G401 (cell line): ENCODE data around the gene SEMA6A. TPM values are rescaled to one million over a fixed set of nuclear protein-coding genes. Genes with fewer than 3 reads are reported as not detected.

Experiments used
- DNase-seq: peaks from one replicate; pipeline ENCODE4 v3.0.0-alpha.2; 2015; ENCODE audit warnings: low spot score
- in situ Hi-C: cut with HindIII; loops from 2 replicates; pipeline ENCODE4 v1.10.0; 2016; ENCODE audit warnings: low sequenced_read_pairs, mixed read lengths
- total RNA-seq: library from RNA; depleted of rRNA; stranded (reverse); fragments of >200 nt; shearing (Covaris generic); gene quantifications from 2 replicates; pipeline ENCODE4 v1.2.3, GENCODE V29; 2014

Gene SEMA6A
- total RNA-seq, 1 experiment from 2014 or later, result not detected

DNA sequence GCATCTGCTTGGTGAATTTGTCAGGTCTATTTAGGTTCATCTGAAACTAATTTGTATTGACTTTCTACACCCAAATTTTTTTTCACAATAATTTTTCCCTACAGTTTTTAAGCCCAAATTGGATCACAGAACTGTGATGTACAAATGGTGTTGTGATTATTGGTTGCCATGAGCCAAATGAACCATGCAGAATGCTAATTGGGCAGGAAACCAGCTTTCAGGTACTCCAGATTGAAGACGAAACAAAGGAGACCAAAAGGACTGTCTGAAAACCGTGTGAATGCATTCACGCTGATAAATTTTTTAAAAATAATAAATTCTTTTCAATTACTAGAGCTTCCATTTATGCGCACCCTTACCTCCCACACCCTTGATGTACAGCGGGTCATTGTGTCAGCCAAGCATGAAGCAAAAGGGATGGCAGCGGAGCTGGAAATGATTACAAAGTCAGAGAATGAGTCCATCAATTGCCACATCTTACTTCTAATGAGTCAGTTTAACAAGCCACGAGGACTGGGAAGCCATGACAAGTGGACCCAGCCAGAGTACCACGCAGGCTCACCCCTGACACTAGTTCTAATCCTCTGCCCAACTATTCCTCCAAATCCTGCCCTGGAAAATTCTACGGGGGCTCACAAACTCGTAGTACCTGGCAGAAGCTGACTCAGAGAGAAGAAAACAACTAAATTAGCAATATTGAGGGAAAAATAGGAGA lies 66.5 kb downstream of the SEMA6A start:
- in situ Hi-C loops, result no loop called here
- peak; percentile 70 for DNase-seq

DNA sequence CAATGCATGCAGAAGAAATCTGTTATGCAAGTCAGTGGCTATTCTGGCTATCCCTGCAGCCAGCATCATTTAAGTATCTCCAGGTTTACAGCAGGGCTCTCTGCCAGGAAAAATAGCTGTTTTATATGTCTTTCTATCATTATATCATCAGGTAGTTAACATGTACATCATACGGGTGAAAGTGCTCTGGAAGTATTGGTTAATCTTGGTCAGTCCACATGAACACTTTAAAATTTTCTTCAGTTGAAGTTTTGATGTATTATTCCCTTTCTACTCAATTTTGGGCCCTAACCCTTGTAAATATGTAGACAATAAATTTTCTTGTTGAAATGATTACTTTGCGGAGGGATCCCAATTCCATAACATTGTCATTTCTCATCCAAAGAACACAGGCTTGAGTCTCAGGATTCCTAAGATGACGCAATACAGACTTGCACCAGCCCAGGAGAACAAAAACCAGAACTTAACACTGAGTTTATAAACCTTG lies 67.5 kb downstream of the SEMA6A start:
- in situ Hi-C loops, result no loop called here
- DNase-seq, result peak; percentile 49

DNA sequence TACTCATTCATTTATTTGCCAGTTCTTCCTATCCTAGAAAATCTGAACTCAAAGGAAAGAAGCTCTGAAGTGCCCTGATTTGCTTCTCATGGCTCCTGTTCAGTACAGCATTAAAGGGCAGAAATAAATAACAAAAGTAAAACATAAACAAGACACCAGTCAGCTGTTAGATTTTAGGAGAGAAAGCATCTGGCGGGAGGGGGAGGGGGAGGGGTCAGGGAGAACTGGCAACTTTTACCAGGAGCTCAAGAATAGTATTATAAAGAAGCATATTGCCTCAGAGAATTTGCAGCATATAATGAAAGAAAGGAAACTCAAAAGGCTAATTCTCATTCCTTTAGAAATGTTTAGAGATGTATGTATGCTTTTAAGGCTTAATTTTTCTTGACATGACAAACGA lies 68.1 kb downstream of the SEMA6A start:
- in situ Hi-C loops, result no loop called here
- DNase-seq, result no peak

DNA sequence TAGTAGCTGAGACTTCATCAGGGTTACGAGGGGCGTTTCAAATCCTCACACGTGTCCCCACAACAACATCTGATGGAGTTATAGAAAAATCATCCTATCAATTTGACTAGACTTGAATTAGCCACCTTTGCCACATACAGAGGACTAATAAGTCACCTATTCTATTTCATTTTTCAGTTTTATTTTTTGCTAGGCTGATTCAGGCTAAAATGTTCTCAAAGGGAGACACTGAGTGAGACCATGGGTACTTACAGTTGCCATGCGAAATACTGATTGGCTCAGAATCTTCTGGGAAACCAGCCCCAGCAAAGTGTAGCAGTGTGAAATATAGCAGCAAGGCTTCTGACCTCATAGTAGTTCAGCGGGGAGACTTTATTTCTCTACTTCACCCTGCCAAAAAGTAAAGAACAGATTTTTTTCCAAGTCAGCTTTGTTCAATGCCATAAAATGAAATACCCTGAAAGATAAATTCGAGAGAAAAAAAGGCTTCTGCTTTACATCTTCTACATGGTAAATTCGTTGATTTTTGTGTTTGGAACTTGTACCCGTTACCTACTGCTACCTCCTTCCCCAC lies 69.9 kb downstream of the SEMA6A start:
- in situ Hi-C loops, result no loop called here
- DNase-seq, result no peak

DNA sequence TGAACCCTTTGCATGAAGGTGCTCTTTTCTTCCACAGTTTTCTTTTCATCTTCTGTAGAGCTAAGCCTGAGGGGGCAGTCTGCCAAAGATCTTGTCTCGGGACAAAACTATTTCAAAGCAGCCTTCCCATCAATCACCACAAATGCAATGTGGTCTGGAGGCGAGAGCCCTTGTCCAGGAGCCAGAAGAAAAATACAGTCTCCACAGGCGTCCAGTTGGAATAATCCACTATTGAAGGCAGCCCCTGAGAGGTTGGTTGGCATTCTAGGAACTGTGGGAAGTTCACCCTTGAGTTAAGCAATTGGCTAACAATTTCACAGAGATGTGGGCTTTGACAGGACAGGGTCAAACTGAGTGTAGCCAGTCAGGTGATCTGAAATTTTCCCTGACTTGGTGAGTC lies 72.0 kb downstream of the SEMA6A start:
- no peak for DNase-seq
- in situ Hi-C loops, result no loop called here

DNA sequence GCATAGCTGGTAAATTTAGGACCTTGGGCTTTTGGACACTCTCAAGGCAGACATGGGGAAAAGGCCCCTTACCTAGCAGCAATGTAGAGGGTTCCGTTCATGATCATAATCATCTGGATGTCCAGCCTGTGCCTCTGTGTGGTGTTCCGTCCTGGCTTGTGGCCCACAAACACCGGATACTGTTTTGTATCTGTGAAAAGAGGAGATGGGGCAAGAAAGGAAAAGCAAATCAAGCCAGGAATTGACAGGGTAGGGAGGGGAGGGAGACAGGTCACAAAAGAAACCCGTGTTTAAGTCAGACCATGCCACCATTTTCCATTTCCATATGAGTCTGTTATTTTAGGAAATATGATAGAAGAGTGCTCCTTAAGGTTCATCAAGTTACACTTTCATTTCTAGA lies 72.5 kb downstream of the SEMA6A start:
- no peak for DNase-seq
- in situ Hi-C loops, result no loop called here

DNA sequence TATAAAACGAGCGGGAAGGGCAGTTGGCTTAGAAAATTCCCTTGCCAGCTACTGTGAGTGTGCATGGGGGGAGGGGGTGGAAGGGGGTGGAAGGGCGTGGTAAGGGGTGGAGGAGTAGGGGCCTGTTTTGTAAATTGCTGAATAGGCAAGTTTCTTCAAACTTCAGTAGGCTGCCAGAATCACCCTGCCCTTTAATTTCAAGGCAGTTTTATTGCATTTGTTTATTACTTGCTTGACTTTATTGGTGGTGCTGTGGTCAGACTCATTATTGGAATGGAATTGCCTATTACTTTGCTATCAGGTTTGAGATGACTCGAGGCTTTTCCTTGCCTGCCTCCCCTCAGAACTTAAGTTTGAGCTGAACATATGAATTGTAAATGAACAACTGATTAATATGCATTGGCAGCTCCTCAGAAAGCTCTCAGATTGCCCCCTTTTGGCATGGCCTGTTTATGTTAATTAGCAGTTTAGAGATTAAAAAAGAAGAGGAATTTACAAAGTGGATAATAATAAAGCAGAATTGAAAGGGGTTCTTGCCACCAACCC lies 76.0 kb downstream of the SEMA6A start:
- DNase-seq, result no peak
- in situ Hi-C loops, result no loop called here

DNA sequence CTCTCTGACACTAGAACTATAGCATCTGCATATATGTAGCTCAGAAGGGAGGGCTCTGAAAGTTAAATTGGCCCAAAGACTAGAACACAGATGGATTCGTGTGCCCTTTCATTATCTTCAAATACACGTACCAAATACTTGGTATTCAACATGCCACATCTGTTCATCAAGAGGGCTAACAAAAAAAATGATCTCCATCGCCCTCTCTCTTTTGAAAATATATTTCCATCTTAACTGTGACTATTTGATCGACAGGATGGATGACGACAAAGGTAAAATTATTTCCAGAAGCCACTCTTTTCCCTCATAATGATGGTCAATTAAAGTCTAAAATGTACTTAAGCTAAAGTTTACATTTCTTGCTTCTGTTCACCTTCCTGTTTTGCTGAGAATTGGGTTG lies 77.0 kb downstream of the SEMA6A start:
- no peak for DNase-seq
- in situ Hi-C loops, result no loop called here

DNA sequence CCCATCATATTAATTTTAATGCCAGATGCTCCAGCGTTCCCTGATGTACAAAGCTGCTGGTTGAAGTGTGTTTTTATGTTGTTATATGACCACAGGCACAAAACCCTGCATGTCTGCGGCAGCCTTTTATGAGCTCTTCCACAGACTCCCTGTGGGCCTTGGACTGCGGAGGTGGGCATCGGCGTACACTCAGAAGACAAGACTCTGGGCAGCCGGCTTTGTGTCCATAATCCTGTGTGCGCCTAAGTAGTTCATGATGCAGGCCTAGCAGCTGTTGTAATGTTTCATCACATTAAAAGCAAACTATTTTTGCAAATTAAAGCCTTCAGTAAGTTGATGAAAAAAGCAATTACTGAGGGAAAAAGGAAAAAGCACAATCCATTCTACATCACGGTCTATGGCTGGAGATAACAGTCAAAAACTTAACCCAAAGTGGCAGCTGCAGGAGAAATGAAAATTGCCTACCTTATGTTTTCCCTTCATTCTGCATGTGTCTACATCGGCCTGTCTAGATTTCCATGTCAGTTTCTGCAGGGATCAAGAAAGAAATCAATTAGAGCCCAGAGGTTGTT lies 78.8 kb downstream of the SEMA6A start:
- DNase-seq, result no peak
- in situ Hi-C loops, result no loop called here

DNA sequence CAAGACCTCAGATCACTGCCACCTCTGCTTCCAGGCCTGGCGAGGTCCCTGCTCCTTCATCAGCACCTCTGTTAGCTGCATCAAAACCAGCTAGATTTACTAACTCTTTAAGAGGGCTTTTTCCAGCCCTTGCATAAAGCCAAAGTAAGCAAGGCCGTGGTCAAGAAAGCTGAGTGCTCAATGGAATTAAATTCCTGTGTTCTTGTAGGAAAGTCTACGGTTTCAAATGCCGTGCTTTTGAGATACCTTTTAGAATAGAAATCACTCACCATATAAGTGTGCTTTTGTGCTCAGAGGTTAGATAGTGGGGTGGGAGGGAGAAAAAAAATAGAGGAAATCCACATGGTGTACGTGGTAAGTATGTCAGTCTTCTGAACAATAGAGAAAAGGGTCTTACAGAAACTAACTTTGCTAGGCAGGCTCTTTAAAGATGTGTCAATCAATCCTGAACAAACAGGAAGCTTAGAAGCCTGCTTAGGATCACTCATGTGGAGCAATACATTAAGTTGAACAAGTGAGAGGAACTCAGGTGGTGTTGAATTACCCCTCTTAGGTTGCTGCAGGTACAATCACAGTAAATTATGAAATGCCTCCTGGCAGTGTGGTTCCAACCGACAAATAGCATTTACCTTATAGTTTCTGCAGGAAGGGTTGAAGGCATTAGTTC lies 79.7 kb downstream of the SEMA6A start:
- no peak for DNase-seq
- in situ Hi-C loops, result no loop called here

DNA sequence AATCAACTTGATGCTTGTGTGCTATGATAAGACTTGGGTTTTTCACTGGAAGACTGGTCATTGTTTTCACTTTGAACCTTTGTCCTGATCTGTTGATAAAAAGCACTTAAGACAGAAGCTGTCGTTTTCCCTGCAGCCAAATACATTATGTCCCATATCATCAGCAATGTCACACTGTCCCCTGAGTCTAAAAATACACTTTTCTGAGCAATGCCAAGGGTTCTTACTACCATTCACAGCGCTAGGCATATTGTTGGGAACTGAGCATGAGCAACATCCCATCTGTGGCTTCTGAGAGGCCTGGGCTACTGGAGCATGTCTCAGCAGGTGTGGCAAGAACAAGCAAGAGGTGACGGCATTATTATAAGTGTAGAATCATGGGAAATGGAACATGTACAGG lies 81.8 kb downstream of the SEMA6A start:
- in situ Hi-C loops, result no loop called here
- peak; percentile 93 for DNase-seq

DNA sequence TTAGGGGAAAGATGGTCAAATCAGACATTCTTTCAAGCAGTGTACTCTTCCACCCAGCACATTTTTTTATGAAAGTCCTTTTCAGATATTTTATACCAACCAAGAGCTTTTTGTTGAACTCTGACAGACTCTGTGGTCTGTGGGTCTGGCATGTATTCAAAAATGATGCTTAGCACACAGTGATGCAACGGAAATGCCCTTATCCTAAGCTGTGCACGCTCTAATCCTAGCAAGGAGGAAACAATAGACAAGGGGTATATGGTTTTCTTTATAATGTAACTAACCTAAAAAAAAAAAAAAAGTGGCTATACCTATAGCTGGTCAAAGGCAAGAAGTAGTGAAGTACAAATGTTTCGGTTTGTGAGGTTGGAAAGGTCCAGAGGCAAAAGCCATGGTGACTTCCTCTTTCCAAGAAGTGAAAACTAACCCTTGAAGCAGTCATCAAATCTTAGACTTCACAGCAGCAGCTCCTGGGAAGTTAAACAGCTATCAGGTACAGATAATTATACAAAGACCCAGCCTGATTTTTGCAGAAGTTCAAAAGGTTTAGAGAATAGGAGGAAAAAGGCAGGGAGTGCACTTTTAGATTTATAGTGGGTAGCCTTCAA lies 82.5 kb downstream of the SEMA6A start:
- in situ Hi-C loops, result no loop called here
- peak; percentile 41 for DNase-seq

DNA sequence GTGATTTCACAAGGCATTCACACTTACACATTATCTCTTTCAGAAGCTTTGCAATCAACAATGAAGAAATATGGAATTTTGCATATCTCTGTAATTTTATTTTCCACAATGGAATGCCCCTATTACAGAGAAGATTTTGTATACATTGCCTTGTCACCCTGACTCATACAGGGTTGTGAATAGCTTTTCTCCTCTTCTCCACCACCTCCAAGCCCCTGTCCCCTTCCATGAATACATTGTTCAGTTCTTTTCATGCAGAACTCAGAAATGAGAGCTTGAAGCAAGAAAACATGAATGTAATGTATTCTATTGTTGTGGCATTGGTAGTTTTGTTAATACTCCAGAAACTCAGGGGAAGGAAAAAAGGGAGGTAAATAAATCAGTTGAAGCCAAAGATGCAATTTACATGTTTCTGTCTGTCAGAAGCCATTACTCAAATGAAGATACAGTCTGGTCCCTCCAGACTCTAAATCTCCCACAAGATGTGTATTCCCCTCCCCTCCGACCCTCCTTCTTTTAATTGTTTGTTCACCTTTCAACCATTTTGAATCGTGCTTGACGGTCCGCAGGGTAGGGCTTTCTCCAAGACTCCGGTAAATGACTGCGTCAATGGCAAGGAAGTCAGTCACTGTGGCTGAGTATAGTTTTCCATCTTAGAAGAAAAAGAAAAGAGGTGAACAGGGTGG lies 86.1 kb downstream of the SEMA6A start:
- in situ Hi-C loops, result no loop called here
- DNase-seq, result no peak

DNA sequence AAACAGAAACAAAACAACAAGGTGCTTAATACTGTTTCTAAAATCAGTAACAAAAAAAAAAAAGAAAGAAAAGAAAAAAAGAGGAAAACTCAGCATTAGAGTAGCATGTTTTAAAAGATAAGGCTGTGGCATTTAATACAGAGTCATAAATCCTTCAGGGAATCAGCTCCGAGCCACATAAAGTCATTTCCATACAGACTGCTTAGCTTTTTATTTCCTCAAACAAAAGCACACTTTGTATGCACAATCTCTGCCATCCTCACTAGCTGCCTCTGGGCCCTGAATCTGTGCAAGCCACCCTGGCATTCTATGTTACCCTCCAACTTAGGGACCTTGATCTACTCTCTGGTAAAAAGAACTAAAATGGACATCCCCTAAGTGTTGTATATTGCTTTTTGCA lies 87.6 kb downstream of the SEMA6A start:
- no peak for DNase-seq
- in situ Hi-C loops, result no loop called here

DNA sequence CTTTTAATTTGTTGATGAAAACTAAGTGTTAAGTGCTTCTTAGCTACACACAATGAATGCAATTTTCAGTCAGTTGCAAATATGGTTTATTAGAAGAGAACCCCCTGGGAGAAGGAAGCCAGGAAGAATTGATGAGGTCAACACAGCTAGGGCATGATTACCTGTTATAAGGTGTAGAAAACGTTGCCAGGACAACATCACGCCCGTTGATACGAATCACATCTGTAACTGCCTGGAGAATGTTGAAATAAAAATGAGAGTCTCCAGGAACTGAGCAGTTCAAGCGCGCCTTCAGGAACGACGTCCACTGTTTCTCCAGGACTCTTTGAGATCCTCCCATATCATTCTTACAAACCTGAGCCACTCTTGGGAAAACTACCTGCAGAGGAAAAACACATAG lies 88.0 kb downstream of the SEMA6A start:
- no peak for DNase-seq
- in situ Hi-C loops, result no loop called here

DNA sequence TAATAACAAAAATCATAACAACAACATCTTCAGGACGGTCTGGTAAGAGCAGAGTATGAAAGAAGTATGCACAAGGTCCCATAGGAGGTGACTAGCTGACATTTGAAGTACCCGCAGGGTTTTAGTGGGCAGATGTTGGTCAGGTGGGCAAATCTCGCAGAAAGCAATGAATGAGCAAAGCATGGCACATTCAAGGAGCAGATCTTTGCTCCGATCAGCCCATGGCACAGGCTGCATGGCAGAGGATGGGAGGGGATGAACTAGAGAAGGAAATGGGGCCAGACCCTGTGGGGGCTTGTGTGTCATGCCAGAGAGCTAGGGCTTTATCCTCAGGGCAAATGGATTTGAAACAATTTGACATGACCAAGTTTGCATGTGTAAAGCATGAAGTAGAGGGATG lies 90.0 kb downstream of the SEMA6A start:
- in situ Hi-C loops, result no loop called here
- no peak for DNase-seq

DNA sequence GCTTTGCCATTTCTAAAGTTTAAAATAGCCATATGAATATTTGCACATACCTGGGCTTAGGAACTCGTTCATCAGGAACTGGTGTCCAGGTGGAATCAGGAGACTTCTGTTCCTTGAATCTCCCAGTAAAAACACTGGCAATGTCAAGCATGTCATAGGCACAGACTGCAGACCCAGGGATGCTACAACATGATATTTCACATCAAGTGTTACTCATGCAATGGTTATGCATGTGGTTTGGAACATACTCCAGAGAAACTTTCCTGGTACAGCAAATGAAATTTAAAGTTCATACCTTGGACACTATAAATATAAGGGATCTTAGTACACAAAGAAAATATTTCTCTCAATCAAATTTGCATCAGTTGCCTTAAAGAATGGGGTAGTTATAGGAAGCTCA lies 92.2 kb downstream of the SEMA6A start:
- DNase-seq, result no peak
- in situ Hi-C loops, result no loop called here

DNA sequence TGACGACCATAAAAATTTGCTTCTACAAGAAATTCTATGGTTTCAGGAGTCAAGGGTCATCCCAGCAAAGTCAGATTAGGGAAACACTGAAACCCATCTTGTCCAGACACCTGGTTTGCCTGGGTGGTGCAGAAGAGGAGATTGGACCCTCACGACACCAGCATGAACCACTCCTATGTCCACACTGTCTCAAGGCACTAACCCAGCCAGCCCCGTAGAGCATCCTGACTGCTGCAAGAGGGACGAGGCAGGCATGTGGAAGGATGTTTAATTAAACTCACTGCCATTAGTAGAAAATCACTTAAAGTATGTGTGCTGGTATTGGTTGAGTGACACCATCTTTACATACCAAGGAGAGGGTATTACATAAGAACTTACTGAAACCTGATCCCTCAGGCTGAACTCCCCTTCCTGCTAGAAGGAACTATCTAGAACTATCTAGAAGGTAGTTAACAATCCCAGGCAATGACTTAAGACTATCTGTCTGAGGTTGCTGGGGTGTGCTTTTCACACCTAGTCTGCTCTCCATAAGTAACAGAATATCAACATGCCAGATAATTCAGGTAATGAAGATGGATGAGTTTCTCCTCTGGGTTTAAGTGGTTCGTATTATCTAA lies 93.6 kb downstream of the SEMA6A start:
- in situ Hi-C loops, result no loop called here

More for the DNA sequence above, 93.6 kb downstream of the SEMA6A start:
- DNase-seq, result no peak
